Endothelial cell of umbilical vein (primary cell): ENCODE measurements around the gene CCAR1. TPM values are rescaled to one million over a fixed set of nuclear protein-coding genes. Genes with fewer than 3 reads are reported as not detected.

Source experiments
- BruUV-seq: library from RNA; stranded (reverse); fragments of 400-500 nt; replicated peaks from 2 replicates; lab custom pipeline; 2021; lab: Mats Ljungman, UMichigan
- CTCF ChIA-PET: fragments of 300-600, 350-600 bp; sonication (Branson Sonifier 250); formaldehyde crosslinking; loops from one replicate; lab custom pipeline; 2021; ENCODE audit warnings: antibody characterized with exemption, inconsistent platforms; lab: Charles Lee
- POLR2A ChIA-PET: fragments of 300-600, 350-600 bp; sonication (Branson Sonifier 250); formaldehyde crosslinking; loops from one replicate; lab custom pipeline; 2021; ENCODE audit warnings: antibody characterized with exemption, inconsistent platforms; lab: Charles Lee
- DNase-seq: peaks from one replicate; pipeline ENCODE4 v3.0.0-alpha.2; 2011; ENCODE audit warnings: low read depth, low spot score
- FAIRE-seq: peaks from 2 replicates; lab custom pipeline; 2011; peaks lifted over from hg19 to GRCh38; lab: Jason Lieb, UNC
- H2AFZ ChIP-seq: 2 replicates; pipeline ENCODE4 v1.6.0; 2012; ENCODE audit warnings: low read depth, low read length, control low read depth, inconsistent platforms
- H3K27ac ChIP-seq: 2 replicates; pipeline ENCODE4 v1.5.1; 2011; ENCODE audit warnings: low read depth, mild to moderate bottlenecking, control low read depth, low read length, moderate library complexity; ENCODE audit not compliant: insufficient read depth
- H3K27me3 ChIP-seq, 2 experiments: 2 replicates each; pipeline versions ENCODE4 v1.6.0 to v1.6.1; 2011; ENCODE audit warnings: low read length in 2 of 2, mixed read lengths in 1 of 2; ENCODE audit not compliant: control insufficient read depth in 2 of 2, insufficient read depth in 2 of 2
- H3K36me3 ChIP-seq, 2 experiments: 2 replicates in 1 of 2; 3 replicates in 1 of 2; pipeline ENCODE4 v1.5.1; 2011; ENCODE audit warnings: low read length in 2 of 2, mild to moderate bottlenecking in 1 of 2, moderate library complexity in 1 of 2; ENCODE audit not compliant: control insufficient read depth in 2 of 2, insufficient read depth in 2 of 2; ENCODE audit errors: extremely low read depth in 1 of 2
- H3K4me1 ChIP-seq: 3 replicates; pipeline ENCODE4 v1.5.1; 2011; ENCODE audit warnings: mild to moderate bottlenecking, low read length; ENCODE audit not compliant: control insufficient read depth, insufficient read depth; ENCODE audit errors: extremely low read depth
- H3K4me2 ChIP-seq: 2 replicates; pipeline ENCODE4 v1.6.1; 2011; ENCODE audit warnings: low read length, control low read depth, mixed read lengths; ENCODE audit not compliant: insufficient read depth
- H3K4me3 ChIP-seq, 3 experiments: fragments of 200-600 bp in 1 of 3; sonication (generic), shearing (Covaris generic) in 1 of 3; replicated peaks in 1 of 3; 2 replicates each; pipeline ENCODE4 v1.5.1; 2011 to 2016; ENCODE audit warnings: control low read depth in 3 of 3, low read length in 3 of 3, mild to moderate bottlenecking in 2 of 3, inconsistent platforms in 1 of 3, low read depth in 1 of 3, moderate library complexity in 1 of 3; ENCODE audit not compliant: insufficient read depth in 1 of 3
- H3K79me2 ChIP-seq: 2 replicates; pipeline ENCODE4 v1.6.0; 2012; ENCODE audit warnings: low read length, inconsistent platforms; ENCODE audit not compliant: control insufficient read depth, insufficient read depth
- H3K9ac ChIP-seq: replicated peaks from 2 replicates; pipeline ENCODE3; 2011; ENCODE audit warnings: low read length, control low read depth; ENCODE audit not compliant: insufficient read depth; ENCODE audit errors: extremely low read depth
- H3K9me1 ChIP-seq: replicated peaks from 3 replicates; pipeline ENCODE4 v1.6.0; 2011; ENCODE audit warnings: mild to moderate bottlenecking, low read length; ENCODE audit not compliant: control insufficient read depth, insufficient read depth; ENCODE audit errors: extremely low read depth
- H3K9me3 ChIP-seq: replicated peaks from 2 replicates; pipeline ENCODE4 v1.5.1; 2012; ENCODE audit warnings: low read length, inconsistent platforms; ENCODE audit not compliant: control insufficient read depth, insufficient read depth
- H4K20me1 ChIP-seq: replicated peaks from 2 replicates; pipeline ENCODE3; 2011; ENCODE audit warnings: mild to moderate bottlenecking, low read length; ENCODE audit not compliant: control insufficient read depth, insufficient read depth; ENCODE audit errors: extremely low read depth
- CTCF ChIP-seq, 2 donors: IDR thresholded peaks; 1 replicate in 1 of 2; 2 replicates in 1 of 2; pipeline ENCODE4 v1.5.1; 2011; ENCODE audit warnings: low read length in 2 of 2, mild to moderate bottlenecking in 2 of 2, moderate library complexity in 2 of 2, control low read depth in 1 of 2, inconsistent platforms in 1 of 2, low read depth in 1 of 2; ENCODE audit not compliant: insufficient read depth in 1 of 2; ENCODE audit errors: extremely low read depth in 1 of 2
- EZH2 ChIP-seq: IDR thresholded peaks from 2 replicates; pipeline ENCODE4 v1.6.1; 2012; ENCODE audit warnings: borderline replicate concordance, low read depth, mild to moderate bottlenecking, moderate library complexity, low read length, inconsistent platforms; ENCODE audit not compliant: severe bottlenecking
- FOS ChIP-seq: IDR thresholded peaks from 2 replicates; pipeline ENCODE4 v1.6.1; 2011; ENCODE audit warnings: mild to moderate bottlenecking, low read length, moderate library complexity, borderline replicate concordance; ENCODE audit not compliant: insufficient read depth
- GATA2 ChIP-seq: IDR thresholded peaks from 2 replicates; pipeline ENCODE4 v1.7.0; 2011; ENCODE audit warnings: low read depth, mild to moderate bottlenecking, moderate library complexity, mixed read lengths, low read length; ENCODE audit not compliant: insufficient read length, insufficient read depth
- JUN ChIP-seq: IDR thresholded peaks from 2 replicates; pipeline ENCODE4 v1.6.1; 2011; ENCODE audit warnings: borderline replicate concordance, low read depth; ENCODE audit not compliant: insufficient read length, insufficient read depth
- MAX ChIP-seq: IDR thresholded peaks from 2 replicates; pipeline ENCODE4 v1.6.1; 2011; ENCODE audit not compliant: insufficient read depth, insufficient read length
- MYC ChIP-seq: IDR thresholded peaks from one replicate; pipeline ENCODE4 v1.6.1; 2011; ENCODE audit warnings: mild to moderate bottlenecking, low read depth, low read length
- POLR2A ChIP-seq: IDR thresholded peaks from 2 replicates; pipeline ENCODE4 v1.6.1; 2012; ENCODE audit warnings: low read depth, mild to moderate bottlenecking, control low read depth, low read length
- POLR2AphosphoS5 ChIP-seq: IDR thresholded peaks from 2 replicates; pipeline ENCODE4 v1.6.1; 2012; ENCODE audit warnings: low read depth, mild to moderate bottlenecking, control low read depth, low read length, moderate library complexity; ENCODE audit not compliant: insufficient read depth
- dilution Hi-C: fragments of 300-500 bp; cut with MboI; formaldehyde crosslinking; loops from one replicate; pipeline ENCODE4 v1.15.0; 2019; ENCODE audit warnings: low sequenced_read_pairs; ENCODE audit not compliant: extremely low pct_ligation_motif_present
- intact Hi-C: fragments of 100-400 bp; cut with micrococcal nuclease; formaldehyde crosslinking; loops from one replicate; pipeline ENCODE4 v1.10.0; 2022
- polyA plus RNA-seq, 4 experiments: library from polyadenylated mRNA; depleted of rRNA in 3 of 4; stranded (reverse) in 3 of 4; unstranded in 1 of 4; fragments of >200 nt; gene quantifications; 2 replicates each; pipeline versions ENCODE4 v1.2.1 to v1.2.3, GENCODE V29; 2011 to 2012; ENCODE audit warnings: missing spikeins in 1 of 4
- total RNA-seq: library from RNA; stranded (reverse); gene quantifications from 2 replicates; pipeline ENCODE4 v1.2.3, GENCODE V29; 2021

CCAR1 gene
- total and polyA plus RNA-seq, 2 donors (not counting 3 experiments of a cell fraction or from before 2014, with no cell fraction given) = 59.8 to 92.9 TPM

GRCh38 chr10:68734349-68734748 lies 13.3 kb downstream of the CCAR1 start:
- intact Hi-C loops = no loop called here
- TF ChIP-seq JUN = no peak
- no peak for TF ChIP-seq CTCF (IDR thresholded peaks at IDR 0.05; ENCODE audit: extremely low read depth in 1 of 2, insufficient read depth in 1 of 2, low read depth in 1 of 2, low read length in 2 of 2)
- no peak for TF ChIP-seq EZH2
- TF ChIP-seq MAX = no peak
- TF ChIP-seq POLR2AphosphoS5 = no peak
- no peak for TF ChIP-seq POLR2A
- no peak for TF ChIP-seq MYC
- TF ChIP-seq GATA2 = no peak
- no peak for TF ChIP-seq FOS
- ChIA-PET POLR2A (no interaction called here), CTCF (interaction anchor here (2.3 kb wide), 1 partner anchor 184 kb away, joined by 12 read pairs; no protein-coding TSS in a partner anchor)
- H3K4me3 ChIP-seq = no peak overlapping the region
- H3K9me1 ChIP-seq = no peaks in the 10 kb centered on the region
- DNase-seq (no peak), FAIRE-seq (no peak)
- no peaks in the 10 kb centered on the region for H4K20me1 ChIP-seq
- dilution Hi-C loops = no loop called here
- H3K27ac ChIP-seq = no peak overlapping the region
- no peak overlapping the region for H3K9ac ChIP-seq
- H3K36me3 ChIP-seq = peaks cover 20 to 27% of the 10 kb centered on the region in 2 experiments
- no peaks in the 10 kb centered on the region for H3K4me1 ChIP-seq
- H3K9me3 ChIP-seq = no peaks in the 10 kb centered on the region
- no peaks in the 10 kb centered on the region for H3K27me3 ChIP-seq
- peaks cover 31% of the 10 kb centered on the region for H3K79me2 ChIP-seq
- no peak overlapping the region for H3K4me2 ChIP-seq
- no TSS peak for BruUV-seq
- H2AFZ ChIP-seq = no peak overlapping the region
